GM12892 (cell line): Measurements from ENCODE around the gene PRKACG. TPM values are rescaled to one million over a fixed set of nuclear protein-coding genes. Genes with fewer than 3 reads are reported as not detected.
A peak's percentile ranks its signal among the peaks of the same experiment; 100 is the strongest.
"Not testable (repeated sequence)": the region's sequence is repeated elsewhere in the genome, so short reads cannot be mapped to it uniquely, and the experiment has no call there.

ENCODE experiments used
- DNase-seq: peaks from one replicate; pipeline ENCODE4 v3.0.0; 2011; ENCODE audit not compliant: insufficient read length
- FAIRE-seq: peaks from 2 replicates; lab custom pipeline; 2011; peaks lifted over from hg19 to GRCh38; lab: Jason Lieb, UNC
- POLR2A ChIP-seq: IDR thresholded peaks from 2 replicates; pipeline ENCODE4 v1.6.1; 2011; ENCODE audit warnings: low read depth, low read length, control low read depth
- POLR2AphosphoS5 ChIP-seq: IDR thresholded peaks from 2 replicates; pipeline ENCODE4 v1.6.1; 2011; ENCODE audit warnings: low read depth, low read length, control low read depth
- TAF1 ChIP-seq: IDR thresholded peaks from 2 replicates; pipeline ENCODE4 v1.6.1; 2011; ENCODE audit warnings: low read depth, mild to moderate bottlenecking, control low read depth, low read length, borderline replicate concordance
- polyA plus RNA-seq: library from polyadenylated mRNA; unstranded; fragments of >200 nt; gene quantifications from one replicate; pipeline ENCODE4 v1.2.1, GENCODE V29; 2012; ENCODE audit warnings: missing spikeins, inconsistent platforms; ENCODE audit not compliant: missing spikeins

The PRKACG gene
- polyA plus RNA-seq = not detected

DNA sequence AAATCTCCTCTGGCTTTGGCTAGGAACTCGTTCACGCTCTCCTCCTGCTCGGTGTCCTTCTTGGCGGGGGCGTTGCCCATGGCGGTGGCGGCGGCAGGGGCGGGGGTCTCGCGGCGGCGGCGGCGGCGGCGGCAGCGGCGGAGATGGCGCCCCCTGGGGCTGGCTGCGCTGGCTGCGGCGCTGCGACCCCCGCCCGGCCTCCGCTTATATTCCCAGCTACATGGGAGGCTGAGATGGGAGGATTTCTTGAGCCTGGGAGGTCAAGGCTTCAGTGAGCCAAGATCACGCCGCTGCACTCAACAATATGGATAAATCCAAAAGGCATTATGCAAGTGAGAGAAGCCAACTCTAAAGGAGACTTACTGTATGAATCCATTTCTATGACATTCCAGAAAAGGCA is at the start of gene PRKACG:
Gene PRKACG, minus strand, starts transcription at position 101 of the 400 bp plus-strand sequence. Its CDS starts 21 bp downstream, at position 80.
- no peak for FAIRE-seq
- no peak for TF ChIP-seq POLR2AphosphoS5
- no peak for TF ChIP-seq POLR2A
- no peak for TF ChIP-seq TAF1
- DNase-seq = no peak

DNA sequence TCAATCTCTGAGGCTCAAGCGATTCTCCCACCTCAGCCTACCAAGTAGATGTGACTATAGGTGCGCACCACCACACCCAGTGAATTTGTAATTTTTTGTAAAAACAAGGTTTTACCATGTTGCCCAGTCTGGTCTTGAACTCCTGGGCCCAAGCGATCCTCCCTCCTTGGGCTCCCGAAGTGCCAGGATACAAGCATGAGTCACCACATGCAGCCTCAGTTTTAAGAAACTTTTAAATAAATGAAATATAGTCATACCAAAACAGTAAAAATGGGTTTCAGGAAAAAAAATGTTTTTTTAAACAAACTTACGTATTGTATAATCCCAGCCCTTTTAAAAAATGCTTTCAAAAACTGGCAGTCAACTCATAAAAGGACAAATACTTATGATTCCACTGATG is 48.3 kb upstream of the PRKACG start:
- DNase-seq = no peak
- FAIRE-seq = no peak
- TF ChIP-seq POLR2A (no peak), TAF1 (no peak), POLR2AphosphoS5 (no peak)

DNA sequence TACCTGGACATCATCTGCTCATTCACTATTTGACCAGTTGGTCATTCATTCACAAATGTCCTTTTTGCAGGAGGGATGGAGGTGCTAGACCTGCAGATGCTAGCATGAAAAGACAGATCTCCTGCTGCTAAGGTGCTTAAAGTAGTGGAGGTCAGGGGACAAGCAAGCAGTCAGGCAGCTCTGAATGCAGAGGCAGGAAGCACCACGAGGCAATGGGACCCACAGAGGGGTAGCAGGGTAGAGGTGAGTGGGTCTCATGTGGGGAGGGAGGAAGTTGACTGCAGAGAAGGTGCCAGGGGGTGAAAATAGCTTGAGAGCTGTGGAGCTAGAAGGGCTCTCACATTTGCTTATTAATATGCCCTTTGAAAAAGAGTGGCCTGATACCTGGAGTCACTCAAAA is 46.9 kb upstream of the PRKACG start:
- TF ChIP-seq POLR2A (no peak), TAF1 (no peak), POLR2AphosphoS5 (no peak)
- DNase-seq (no peak), FAIRE-seq (no peak)

DNA sequence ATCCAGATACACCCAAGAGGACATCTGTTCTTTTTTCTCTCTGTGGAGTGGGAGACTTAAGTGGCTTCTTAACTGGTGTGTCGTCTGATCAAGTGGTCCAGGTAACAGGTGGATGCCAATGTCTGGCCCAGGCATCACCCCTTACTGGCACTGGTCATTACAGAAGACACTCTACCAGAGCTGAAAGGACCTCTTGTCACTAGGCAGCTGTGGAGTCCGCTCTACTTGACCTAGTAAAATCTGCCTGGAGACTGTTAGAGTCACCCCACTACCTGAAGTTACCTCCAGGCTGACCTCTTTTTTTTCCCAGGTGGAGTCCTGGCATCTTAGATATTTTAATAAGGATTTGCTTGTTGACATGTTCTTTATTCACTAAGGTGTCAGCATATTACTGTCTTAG is 44.2 kb upstream of the PRKACG start:
- no peak for DNase-seq
- TF ChIP-seq POLR2A (no peak), POLR2AphosphoS5 (no peak), TAF1 (no peak)
- no peak for FAIRE-seq

DNA sequence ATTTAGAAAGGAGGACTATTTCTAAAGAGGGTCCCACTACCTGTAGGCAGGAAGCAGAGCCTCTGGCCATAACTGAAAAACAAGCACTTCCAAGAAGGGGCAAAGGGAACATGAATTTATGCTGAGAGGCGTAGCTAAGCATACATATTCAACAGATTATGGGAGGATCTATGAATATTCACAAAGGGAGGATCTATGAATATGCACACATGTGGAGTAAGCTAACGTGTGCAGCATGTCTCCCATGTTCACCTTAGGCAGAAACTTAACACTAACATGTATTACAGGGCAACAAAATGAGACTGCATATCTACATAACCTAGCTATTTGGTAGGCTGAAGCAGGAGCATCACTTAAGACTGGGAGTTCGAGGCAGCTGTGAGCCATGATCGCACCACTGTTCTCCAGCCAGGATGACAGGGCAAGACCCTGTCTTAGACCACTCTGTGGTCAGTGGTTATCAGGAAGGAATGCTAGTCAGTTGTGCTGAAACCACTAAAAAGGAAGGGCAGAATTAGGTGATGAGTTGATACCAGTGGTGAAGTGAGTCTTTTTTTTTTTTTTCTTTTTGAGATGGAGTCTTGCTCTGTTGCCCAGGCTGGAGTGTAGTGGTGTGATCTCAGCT is 42.4 kb upstream of the PRKACG start:
- no peak for TF ChIP-seq POLR2A
- no peak for TF ChIP-seq TAF1
- no peak for TF ChIP-seq POLR2AphosphoS5
- DNase-seq = no peak
- no peak for FAIRE-seq

DNA sequence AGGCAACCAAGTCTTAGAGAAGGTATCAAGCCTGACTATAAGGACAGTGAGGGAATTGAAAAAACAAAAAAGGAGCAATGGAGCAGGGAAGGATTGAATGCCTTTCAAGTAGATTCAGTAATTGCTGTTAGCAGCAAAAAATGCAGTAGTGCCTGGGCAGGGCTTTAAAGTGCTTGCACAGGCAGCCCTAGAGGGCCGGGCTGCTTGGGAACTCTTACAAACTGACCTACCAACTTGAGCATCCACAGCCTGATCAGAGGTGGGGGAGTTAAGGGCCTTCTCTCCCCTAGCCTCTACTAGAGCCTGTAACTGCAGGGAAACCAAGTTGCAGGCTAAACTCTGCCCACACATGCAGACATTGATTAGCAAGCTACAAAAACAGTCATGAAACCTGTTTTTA is 41.1 kb upstream of the PRKACG start:
- FAIRE-seq (no peak), DNase-seq (no peak)
- TF ChIP-seq POLR2AphosphoS5 = no peak
- no peak for TF ChIP-seq POLR2A
- no peak for TF ChIP-seq TAF1

DNA sequence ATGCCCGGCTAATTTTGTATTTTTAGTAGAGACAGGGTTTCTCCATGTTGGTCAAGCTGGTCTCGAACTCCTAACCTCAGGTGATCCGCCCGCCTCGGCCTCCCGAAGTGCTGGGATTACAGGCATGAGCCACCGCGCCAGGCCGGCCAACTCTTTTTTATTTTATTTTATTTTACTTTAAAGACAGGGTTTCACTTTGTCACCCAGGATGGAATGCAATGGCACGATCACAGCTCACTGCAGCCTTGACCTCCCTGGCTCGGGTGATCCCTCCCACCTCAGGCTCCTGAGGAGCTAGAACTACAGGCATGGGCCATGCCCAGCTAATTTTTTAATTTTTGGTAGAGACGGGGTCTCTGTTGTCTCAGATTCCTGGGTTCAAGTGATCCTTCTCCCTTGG is 37.0 kb upstream of the PRKACG start:
- not testable (repeated sequence) for DNase-seq, FAIRE-seq

DNA sequence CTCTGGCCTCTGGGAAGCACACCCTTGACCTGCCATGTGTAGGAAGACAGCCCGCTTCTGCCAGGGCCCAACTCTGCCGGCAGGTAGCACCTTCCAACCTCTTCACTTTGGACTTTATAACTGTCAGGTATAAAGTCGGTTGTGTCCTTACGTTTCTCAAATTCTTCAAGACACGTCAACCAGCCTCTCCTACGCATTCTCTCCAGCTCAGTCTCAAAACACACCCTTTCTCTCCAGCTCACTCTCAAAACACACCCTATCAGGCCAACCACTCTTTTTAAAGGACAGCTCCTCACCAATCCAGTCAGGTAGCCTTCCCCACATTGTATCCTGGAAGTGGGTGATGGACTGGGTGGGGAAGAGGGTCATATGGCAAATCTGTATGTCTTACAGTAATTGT is 35.2 kb upstream of the PRKACG start:
- DNase-seq = no peak
- FAIRE-seq = no peak
- TF ChIP-seq POLR2AphosphoS5 (no peak), POLR2A (no peak), TAF1 (no peak)

DNA sequence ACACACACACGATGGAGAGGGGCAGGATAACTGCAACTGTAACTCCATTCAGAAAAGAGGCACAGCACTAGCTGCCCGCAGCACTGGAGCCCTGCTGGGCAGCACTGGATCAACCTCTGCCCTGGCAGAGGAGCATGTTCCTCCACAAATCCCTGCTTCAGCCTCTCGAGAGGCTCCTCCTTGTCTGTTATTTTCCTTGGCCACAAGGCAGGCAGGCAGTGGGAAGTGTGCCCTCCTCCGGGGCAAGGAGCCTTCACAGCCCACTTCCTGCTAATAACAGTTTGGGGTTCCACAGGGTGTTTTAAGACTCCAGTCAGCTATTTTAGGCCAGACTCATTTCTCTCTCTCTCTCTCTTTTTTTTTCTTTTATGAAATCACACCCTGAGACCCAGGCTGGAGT is 33.5 kb upstream of the PRKACG start:
- no peak for FAIRE-seq
- TF ChIP-seq TAF1 = no peak
- TF ChIP-seq POLR2AphosphoS5 = no peak
- no peak for TF ChIP-seq POLR2A
- DNase-seq = no peak

DNA sequence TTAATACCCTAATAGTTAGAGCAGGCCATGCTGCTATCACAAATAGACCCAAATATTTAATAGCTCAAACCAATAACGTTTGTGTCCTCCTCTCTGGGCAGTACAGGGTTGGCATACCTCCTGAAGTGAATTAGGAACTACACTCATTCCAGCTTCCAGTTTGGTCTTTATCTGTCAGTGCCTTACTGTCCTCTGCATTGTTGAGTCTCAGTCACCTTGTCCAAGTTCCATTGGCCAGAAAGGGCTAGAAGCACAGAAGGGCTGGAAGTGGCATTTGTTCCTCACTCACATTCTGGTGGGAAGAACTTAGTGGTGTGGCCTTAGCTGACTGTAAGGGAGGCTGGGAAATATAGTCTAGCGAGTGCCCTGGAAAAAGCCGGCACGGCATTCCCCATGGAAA is 32.8 kb upstream of the PRKACG start:
- FAIRE-seq (no peak), DNase-seq (no peak)
- no peak for TF ChIP-seq POLR2AphosphoS5
- no peak for TF ChIP-seq TAF1
- no peak for TF ChIP-seq POLR2A

DNA sequence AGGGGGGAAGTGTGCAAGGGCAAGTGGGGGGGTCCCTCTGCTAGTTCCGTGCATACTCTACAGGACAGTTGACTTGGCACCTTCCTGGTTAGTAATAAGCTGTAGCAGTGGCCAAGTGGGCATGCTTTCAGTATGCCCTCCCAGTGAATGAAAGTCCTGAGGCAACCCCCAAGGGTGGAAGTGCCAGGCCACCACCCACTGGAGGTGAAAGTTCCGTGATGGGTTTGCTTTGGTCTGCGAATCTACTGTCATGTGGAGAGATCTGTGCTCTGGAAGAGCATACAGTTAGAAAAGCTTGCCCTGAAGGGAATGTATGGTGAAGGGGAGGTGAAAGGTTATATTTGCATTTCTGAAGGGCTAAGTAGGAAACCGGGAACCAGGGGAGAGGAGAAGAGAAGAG is 31.9 kb upstream of the PRKACG start:
- DNase-seq (no peak), FAIRE-seq (no peak)
- TF ChIP-seq TAF1 (no peak), POLR2AphosphoS5 (no peak), POLR2A (no peak)

DNA sequence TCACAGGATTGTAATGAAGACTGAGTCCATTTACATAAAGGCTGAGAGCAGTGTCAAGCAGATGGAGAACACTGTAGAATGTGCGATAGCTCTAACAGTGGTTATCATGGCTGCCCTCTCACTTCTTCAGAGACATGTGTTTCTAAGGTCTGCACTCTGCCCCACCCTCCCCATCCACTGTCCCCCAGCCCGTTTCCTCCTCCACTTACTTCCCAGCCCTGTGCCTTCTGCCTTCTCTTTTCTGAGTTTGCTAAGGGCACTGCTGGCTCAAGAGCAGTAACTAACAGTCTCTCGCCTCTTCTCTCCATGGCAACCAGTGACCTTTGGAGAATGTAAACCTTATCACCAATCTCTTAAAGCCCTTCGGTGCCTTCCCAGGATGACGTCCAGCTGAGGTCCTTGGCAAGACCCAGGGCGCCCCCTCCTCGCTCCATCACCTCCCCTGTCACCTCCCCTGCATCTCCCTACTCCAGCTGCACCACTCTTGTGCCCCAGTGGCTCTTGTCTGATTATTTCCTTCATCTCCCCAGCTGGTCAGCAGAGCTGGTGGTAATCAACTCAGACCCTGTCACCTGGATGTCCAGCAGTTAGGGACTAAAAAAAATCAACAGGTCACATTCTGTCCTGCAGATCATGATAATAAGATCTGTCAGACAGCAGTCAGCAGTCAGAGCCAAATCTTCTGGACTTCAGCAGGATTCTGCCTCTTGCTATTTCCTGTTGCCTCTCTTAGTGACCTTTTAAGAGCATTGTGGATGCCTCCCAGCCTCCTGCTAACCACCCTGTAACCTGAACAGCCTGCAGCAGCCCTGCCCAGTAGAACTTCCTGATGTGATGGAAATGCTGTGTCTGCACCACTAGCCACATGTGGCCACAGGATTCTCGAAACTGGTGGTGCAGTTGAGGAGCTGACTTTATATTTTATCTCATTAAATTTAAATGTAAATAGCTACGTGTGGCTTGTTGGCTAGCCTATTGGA is 30.6 kb upstream of the PRKACG start:
- peak; percentile 24 for FAIRE-seq
- no peak for DNase-seq

DNA sequence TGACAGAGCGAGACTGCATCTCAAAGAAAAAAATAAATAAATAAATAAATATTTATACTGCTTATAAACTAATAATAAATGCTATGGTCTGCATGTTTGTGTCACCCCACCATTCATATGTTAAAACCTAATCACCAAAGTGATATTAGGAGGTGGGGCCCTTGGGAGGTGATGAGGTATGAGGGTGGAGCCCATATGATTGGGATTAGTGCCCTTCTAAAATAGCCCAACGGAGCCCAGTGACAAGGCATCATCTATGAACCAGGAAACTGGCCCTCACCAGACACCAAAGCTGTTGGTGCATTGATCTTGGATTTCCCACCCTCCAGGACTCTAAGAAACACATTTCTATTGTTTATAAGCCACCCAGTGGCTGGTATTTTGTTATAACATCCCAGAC is 26.7 kb upstream of the PRKACG start:
- TF ChIP-seq POLR2A (no peak), TAF1 (no peak), POLR2AphosphoS5 (no peak)
- FAIRE-seq = no peak

More for the DNA sequence above, 30.6 kb upstream of the PRKACG start:
- no peak for TF ChIP-seq POLR2AphosphoS5
- TF ChIP-seq POLR2A = no peak

More for the DNA sequence above, 26.7 kb upstream of the PRKACG start:
- DNase-seq = no peak
